Gastrocnemius medialis (tissue), 4 donors: ENCODE data around the gene PEX5L. TPM values are rescaled to one million over a fixed set of nuclear protein-coding genes. Genes with fewer than 3 reads are reported as not detected.

ENCODE experiments used
- ATAC-seq, 2 donors: fragments of 150-250 bp; one replicate each; pipeline ENCODE4 v1.9.1; 2016
- DNase-seq, 2 donors: peaks; one replicate each; pipeline ENCODE4 v3.0.0-alpha.2; 2019
- H3K27ac ChIP-seq, 4 donors: fragments of 200-600 bp; sonication (generic); 1 replicate in 1 of 4; 2 replicates in 3 of 4; pipeline ENCODE4 v1.5.1; 2016 to 2018; ENCODE audit warnings: mild to moderate bottlenecking in 2 of 4, moderate library complexity in 1 of 4
- H3K27me3 ChIP-seq, 3 donors: fragments of 200-600 bp; sonication (generic) in 2 of 3; 1 replicate in 1 of 3; 2 replicates in 2 of 3; pipeline versions ENCODE4 v1.5.1 to v1.6.0; 2016 to 2019; ENCODE audit warnings: mild to moderate bottlenecking in 1 of 3, moderate library complexity in 1 of 3
- H3K36me3 ChIP-seq, 2 donors: fragments of 200-600 bp; sonication (generic) in 1 of 2; one replicate each; pipeline ENCODE4 v1.5.1; 2017 to 2018
- H3K4me1 ChIP-seq, 2 donors: fragments of 200-600 bp; sonication (generic) in 1 of 2; one replicate each; pipeline ENCODE4 v1.5.1; 2016 to 2017; ENCODE audit warnings: mild to moderate bottlenecking in 2 of 2
- H3K4me3 ChIP-seq, 4 donors: fragments of 200-600 bp; sonication (generic) in 3 of 4; 1 replicate in 1 of 4; 2 replicates in 3 of 4; pipeline ENCODE4 v1.5.1; 2016 to 2019; ENCODE audit warnings: mild to moderate bottlenecking in 2 of 4
- H3K9me3 ChIP-seq, 3 donors: fragments of 200-600 bp; sonication (generic) in 2 of 3; 1 replicate in 1 of 3; 2 replicates in 2 of 3; pipeline ENCODE4 v1.5.1; 2016 to 2019
- POLR2A ChIP-seq, 2 donors: fragments of 450-650 bp; IDR thresholded peaks; one replicate each; pipeline ENCODE4 v1.6.1; 2017; ENCODE audit warnings: antibody characterized with exemption in 2 of 2, mild to moderate bottlenecking in 2 of 2, moderate library complexity in 2 of 2
- in situ Hi-C, 4 donors: fragments of 200-750 bp; cut with MboI; loops; one replicate each; pipeline versions ENCODE4 v1.15.0 to v1.8.0; 2017; ENCODE audit warnings: low sequenced_read_pairs in 4 of 4
- intact Hi-C: fragments of 100-400 bp; cut with DNase I; formaldehyde crosslinking; loops from one replicate; pipeline ENCODE4 v1.15.1; 2023; ENCODE audit warnings: low total_unique reads
- total RNA-seq, 4 donors: library from RNA; depleted of rRNA; stranded (reverse); fragments of >200 nt; gene quantifications; one replicate each; pipeline versions ENCODE4 v1.1.0 to v1.2.3, GENCODE V29; 2016
- TF ChIP-seq, protein P1 (sequence below), 5 experiments: fragments of 450-650 bp in 3 of 5; fragments of 200-600 bp in 2 of 5; sonication (generic) in 2 of 5; IDR thresholded peaks in 4 of 5; conservative IDR thresholded peaks in 1 of 5; 1 replicate in 4 of 5; 2 replicates in 1 of 5; pipeline ENCODE4 v1.5.1; 2016 to 2019; ENCODE audit warnings: antibody characterized with exemption in 5 of 5, mild to moderate bottlenecking in 3 of 5, moderate library complexity in 3 of 5

Gene PEX5L
- total RNA-seq, 4 donors from 2014 or later = 0.16 TPM; not detected in 3

GRCh38 chr3:179991104-179991503 lies 45.6 kb downstream of the PEX5L start:
- H3K9me3 ChIP-seq = no peaks in the 10 kb centered on the region
- DNase-seq = no peak
- no peak for TF ChIP-seq POLR2A (IDR thresholded peaks at IDR 0.05)
- TF ChIP-seq, protein P1, sequence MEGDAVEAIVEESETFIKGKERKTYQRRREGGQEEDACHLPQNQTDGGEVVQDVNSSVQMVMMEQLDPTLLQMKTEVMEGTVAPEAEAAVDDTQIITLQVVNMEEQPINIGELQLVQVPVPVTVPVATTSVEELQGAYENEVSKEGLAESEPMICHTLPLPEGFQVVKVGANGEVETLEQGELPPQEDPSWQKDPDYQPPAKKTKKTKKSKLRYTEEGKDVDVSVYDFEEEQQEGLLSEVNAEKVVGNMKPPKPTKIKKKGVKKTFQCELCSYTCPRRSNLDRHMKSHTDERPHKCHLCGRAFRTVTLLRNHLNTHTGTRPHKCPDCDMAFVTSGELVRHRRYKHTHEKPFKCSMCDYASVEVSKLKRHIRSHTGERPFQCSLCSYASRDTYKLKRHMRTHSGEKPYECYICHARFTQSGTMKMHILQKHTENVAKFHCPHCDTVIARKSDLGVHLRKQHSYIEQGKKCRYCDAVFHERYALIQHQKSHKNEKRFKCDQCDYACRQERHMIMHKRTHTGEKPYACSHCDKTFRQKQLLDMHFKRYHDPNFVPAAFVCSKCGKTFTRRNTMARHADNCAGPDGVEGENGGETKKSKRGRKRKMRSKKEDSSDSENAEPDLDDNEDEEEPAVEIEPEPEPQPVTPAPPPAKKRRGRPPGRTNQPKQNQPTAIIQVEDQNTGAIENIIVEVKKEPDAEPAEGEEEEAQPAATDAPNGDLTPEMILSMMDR (IDR thresholded peaks at IDR 0.05 in 4 of 5, conservative IDR thresholded peaks at IDR 0.05 in 1 of 5) = no peak
- no peak for ATAC-seq
- intact Hi-C loops (no loop called here), in situ Hi-C loops (no loop called here)
- H3K27me3 ChIP-seq = no peaks in the 10 kb centered on the region
- no peaks in the 10 kb centered on the region for H3K4me1 ChIP-seq
- H3K4me3 ChIP-seq = no peak overlapping the region
- H3K27ac ChIP-seq = no peak overlapping the region
- no peaks in the 10 kb centered on the region for H3K36me3 ChIP-seq

- H3K9me3 ChIP-seq = no peaks in the 10 kb centered on the region
- intact Hi-C loops = no loop called here
- DNase-seq = no peak
- TF ChIP-seq POLR2A (IDR thresholded peaks at IDR 0.05) = no peak
- TF ChIP-seq, protein P1 (IDR thresholded peaks at IDR 0.05 in 4 of 5, conservative IDR thresholded peaks at IDR 0.05 in 1 of 5) = no peak
- no peaks in the 10 kb centered on the region for H3K4me1 ChIP-seq
- H3K4me3 ChIP-seq = no peak overlapping the region
- in situ Hi-C loops = no loop called here
- ATAC-seq = no peak
- no peaks in the 10 kb centered on the region for H3K36me3 ChIP-seq
- H3K27ac ChIP-seq = no peak overlapping the region
- no peaks in the 10 kb centered on the region for H3K27me3 ChIP-seq
Measured at GRCh38 chr3:179981646-179982045, 55.1 kb downstream of the PEX5L start.

GRCh38 chr3:179977356-179977755 lies 59.4 kb downstream of the PEX5L start:
- no peak for TF ChIP-seq POLR2A (IDR thresholded peaks at IDR 0.05)
- TF ChIP-seq, protein P1 (IDR thresholded peaks at IDR 0.05 in 4 of 5, conservative IDR thresholded peaks at IDR 0.05 in 1 of 5) = no peak
- in situ Hi-C loops (no loop called here), intact Hi-C loops (no loop called here)
- no peak overlapping the region for H3K27ac ChIP-seq
- no peak for DNase-seq
- no peaks in the 10 kb centered on the region for H3K4me1 ChIP-seq
- no peaks in the 10 kb centered on the region for H3K27me3 ChIP-seq
- H3K4me3 ChIP-seq = no peak overlapping the region
- H3K36me3 ChIP-seq = no peaks in the 10 kb centered on the region
- H3K9me3 ChIP-seq = no peaks in the 10 kb centered on the region
- ATAC-seq = no peak

DNA sequence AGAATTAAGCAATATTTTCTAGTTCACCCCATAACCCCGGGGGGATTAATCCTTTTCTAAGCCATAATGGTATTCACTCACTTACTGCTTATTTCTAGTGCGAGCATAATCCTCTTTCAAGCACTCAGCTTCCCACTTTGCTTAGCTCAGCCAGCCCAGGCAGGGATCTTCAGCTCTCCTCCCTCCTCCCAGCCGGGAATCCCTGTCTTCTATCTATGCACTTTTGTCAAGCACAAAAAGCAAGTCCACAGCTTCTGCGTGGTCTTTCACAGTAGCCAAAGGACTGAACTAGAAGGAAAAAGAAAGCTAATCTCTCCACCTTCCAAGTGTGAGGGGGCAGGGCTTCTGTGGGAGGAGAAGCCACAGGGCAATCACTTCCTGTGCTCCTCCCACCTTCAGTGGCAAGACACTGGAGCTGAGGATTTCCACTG lies 62.8 kb downstream of the PEX5L start:
- intact Hi-C loops (no loop called here), in situ Hi-C loops (no loop called here)
- no peak for DNase-seq
- H3K36me3 ChIP-seq = no peaks in the 10 kb centered on the region
- H3K27ac ChIP-seq = no peak overlapping the region
- TF ChIP-seq POLR2A (IDR thresholded peaks at IDR 0.05) = no peak
- no peaks in the 10 kb centered on the region for H3K9me3 ChIP-seq
- no peaks in the 10 kb centered on the region for H3K27me3 ChIP-seq
- ATAC-seq = no peak
- no peak overlapping the region for H3K4me3 ChIP-seq
- no peaks in the 10 kb centered on the region for H3K4me1 ChIP-seq

DNA sequence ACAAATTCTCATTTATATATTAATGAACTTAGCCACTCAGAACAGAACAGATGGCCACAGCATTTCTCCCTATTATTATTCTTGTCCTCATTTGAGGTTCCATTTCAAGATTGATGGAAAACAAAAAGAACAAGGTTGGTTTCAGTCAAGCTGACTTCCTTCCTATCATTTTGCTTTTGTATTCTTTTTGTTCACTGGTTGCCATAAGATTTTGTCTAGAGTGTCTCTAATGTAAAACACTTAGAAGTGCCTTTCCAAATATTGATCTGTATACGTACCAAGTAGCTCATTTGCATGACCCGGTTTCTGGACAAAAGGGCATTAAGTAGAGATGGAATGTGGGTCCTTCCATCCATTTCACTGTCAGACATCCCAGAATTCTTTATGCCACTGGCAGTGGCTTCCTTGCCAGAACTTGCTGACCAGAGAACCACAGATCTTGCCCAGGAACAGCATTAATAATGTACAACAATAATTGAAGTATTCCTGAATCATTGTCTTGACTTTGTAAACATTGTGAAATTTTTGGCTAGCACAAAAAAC lies 63.8 kb downstream of the PEX5L start:
- no peak overlapping the region for H3K27ac ChIP-seq
- intact Hi-C loops (no loop called here), in situ Hi-C loops (no loop called here)
- DNase-seq = no peak
- no peak for ATAC-seq
- no peaks in the 10 kb centered on the region for H3K9me3 ChIP-seq
- no peaks in the 10 kb centered on the region for H3K27me3 ChIP-seq
- TF ChIP-seq, protein P1 (IDR thresholded peaks at IDR 0.05 in 4 of 5, conservative IDR thresholded peaks at IDR 0.05 in 1 of 5) = no peak
- TF ChIP-seq POLR2A (IDR thresholded peaks at IDR 0.05) = no peak
- no peaks in the 10 kb centered on the region for H3K36me3 ChIP-seq
- H3K4me1 ChIP-seq = no peaks in the 10 kb centered on the region
- H3K4me3 ChIP-seq = no peak overlapping the region
